Stomach smooth muscle (tissue), 2 donors: ENCODE measurements around the gene GOPC.

Source experiments
- H3K27ac ChIP-seq: one replicate; pipeline ENCODE4 v1.7.0; 2013; ENCODE audit warnings: mild to moderate bottlenecking, low read length, inconsistent platforms
- H3K27me3 ChIP-seq, 2 donors: one replicate each; pipeline ENCODE4 v1.7.0; 2013; ENCODE audit warnings: low read length in 2 of 2; ENCODE audit not compliant: insufficient read depth in 2 of 2, control insufficient read depth in 1 of 2
- H3K36me3 ChIP-seq, 2 donors: one replicate each; pipeline ENCODE4 v1.7.0; 2013; ENCODE audit warnings: low read length in 2 of 2; ENCODE audit not compliant: control insufficient read depth in 2 of 2, insufficient read depth in 2 of 2
- H3K4me1 ChIP-seq: one replicate; pipeline ENCODE4 v1.7.0; 2013; ENCODE audit warnings: low read length; ENCODE audit not compliant: control insufficient read depth, insufficient read depth
- H3K4me3 ChIP-seq, 2 donors: one replicate each; pipeline ENCODE4 v1.7.0; 2013; ENCODE audit warnings: low read length in 2 of 2
- H3K9ac ChIP-seq, 2 donors: one replicate each; pipeline ENCODE4 v1.7.0; 2013; ENCODE audit warnings: low read length in 2 of 2, mild to moderate bottlenecking in 1 of 2
- H3K9me3 ChIP-seq, 2 donors: one replicate each; pipeline ENCODE4 v1.7.0; 2013; ENCODE audit warnings: low read length in 2 of 2; ENCODE audit not compliant: control insufficient read depth in 2 of 2
- donor health status: healthy.
- donor health status: Pancreatic carcinoma.

The GOPC gene

DNA sequence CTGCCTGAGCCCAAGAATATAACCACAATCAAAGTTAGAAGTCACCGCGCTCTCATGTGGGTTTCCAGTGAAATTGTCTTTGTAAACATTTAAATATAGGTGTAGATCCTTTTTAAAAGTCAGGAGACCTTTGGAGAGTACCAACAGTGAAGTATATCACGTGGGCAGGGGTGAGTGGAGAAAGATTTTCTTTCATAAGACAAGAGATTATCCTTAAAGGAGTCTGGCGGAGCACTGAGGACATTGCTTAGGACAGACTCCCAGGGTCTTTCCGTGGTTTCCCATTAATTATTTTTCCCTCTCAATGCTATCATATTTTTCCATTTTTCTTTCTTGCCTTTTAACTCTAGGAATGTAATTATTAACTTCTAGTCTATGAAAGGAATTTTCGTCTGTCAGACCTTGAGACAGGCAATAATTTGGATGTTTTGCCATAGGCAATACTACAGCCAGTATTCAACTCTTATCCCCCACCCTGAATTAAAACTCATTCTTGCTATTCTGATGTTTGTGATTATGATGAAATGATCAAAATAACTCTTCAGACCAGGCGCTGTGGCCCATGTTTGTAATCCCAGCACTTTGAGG is 88.4 kb downstream of the GOPC start:
- no peaks in the 10 kb centered on the region for H3K4me1 ChIP-seq
- H3K4me3 ChIP-seq, result no peak overlapping the region
- H3K9me3 ChIP-seq, result no peaks in the 10 kb centered on the region
- H3K9ac ChIP-seq, result no peak overlapping the region
- H3K36me3 ChIP-seq, result no peaks in the 10 kb centered on the region
- H3K27ac ChIP-seq, result no peak overlapping the region
- no peaks in the 10 kb centered on the region for H3K27me3 ChIP-seq

GRCh38 chr6:117512987-117513573 is 89.2 kb downstream of the GOPC start:
- no peaks in the 10 kb centered on the region for H3K9me3 ChIP-seq
- H3K4me3 ChIP-seq, result no peak overlapping the region
- H3K36me3 ChIP-seq, result no peaks in the 10 kb centered on the region
- no peak overlapping the region for H3K9ac ChIP-seq
- no peaks in the 10 kb centered on the region for H3K27me3 ChIP-seq
- no peaks in the 10 kb centered on the region for H3K4me1 ChIP-seq
- H3K27ac ChIP-seq, result no peak overlapping the region

DNA sequence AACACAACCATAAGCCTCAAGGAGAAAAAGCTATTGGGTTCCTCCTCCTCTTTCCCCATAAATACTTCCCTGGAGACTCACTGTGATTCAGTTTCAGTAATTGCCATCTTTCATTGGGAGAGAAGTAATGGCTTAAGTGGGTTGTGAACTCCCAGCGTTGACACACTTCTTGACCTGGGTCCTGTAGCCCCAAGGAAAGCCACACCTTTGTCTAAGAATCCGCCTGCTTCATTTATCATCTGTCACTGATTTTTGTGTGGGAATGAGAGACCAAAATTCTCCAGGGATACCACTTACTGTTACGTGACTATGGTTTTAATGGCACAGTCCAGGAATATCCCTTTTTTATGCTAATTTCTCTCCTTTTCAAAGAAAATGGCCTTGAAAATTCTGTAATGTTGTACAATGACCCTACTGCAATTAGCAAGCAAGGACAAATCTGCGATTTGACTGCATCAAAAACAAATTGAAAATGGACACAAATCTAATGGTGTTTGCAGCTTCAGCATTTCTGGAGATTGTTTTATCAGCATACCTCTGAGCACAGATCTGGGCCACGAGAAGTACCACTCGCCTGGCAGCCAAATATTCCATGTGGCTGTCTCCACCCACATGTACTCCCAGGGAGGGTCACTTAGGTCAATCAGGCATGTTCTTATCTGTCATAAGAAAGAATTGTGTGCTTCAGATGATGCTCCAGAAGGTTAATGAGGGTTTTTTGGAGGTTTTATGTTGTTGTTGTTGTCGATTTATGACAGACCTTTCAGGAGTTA is 90.1 kb downstream of the GOPC start:
- Histone ChIP-seq H3K4me1 (no peaks in the 10 kb centered on the region), H3K9ac (no peak overlapping the region), H3K9me3 (no peaks in the 10 kb centered on the region), H3K4me3 (no peak overlapping the region), H3K27ac (no peak overlapping the region), H3K36me3 (no peaks in the 10 kb centered on the region), H3K27me3 (no peaks in the 10 kb centered on the region)
